HepG2 (cell line): ENCODE data around the gene PPA2. TPM values are rescaled to one million over a fixed set of nuclear protein-coding genes. Genes with fewer than 3 reads are reported as not detected.

Experiments
- ATAC-seq: fragments of 200-7000 bp; cut with Tn5 transposase; 3 replicates; pipeline ENCODE4 v1.9.1; 2020; ENCODE audit warnings: mild to moderate bottlenecking, moderate library complexity
- BruUV-seq: library from RNA; stranded (reverse); fragments of 400-500 nt; replicated peaks from 2 replicates; lab custom pipeline; 2021; lab: Mats Ljungman, UMichigan
- CTCF ChIA-PET: fragments of 300-600 bp; formaldehyde crosslinking; extraction: SDS; loops from one replicate; lab custom pipeline; 2021; ENCODE audit warnings: low total read pairs, inconsistent platforms, low intra/inter-chr PET ratio; lab: Yijun Ruan, JAX
- POLR2A ChIA-PET: fragments of 350-600 bp; sonication (Branson Sonifier 250); formaldehyde crosslinking; loops from one replicate; lab custom pipeline; 2020; ENCODE audit warnings: antibody characterized with exemption, inconsistent platforms; lab: Yijun Ruan, JAX
- DNase-seq: peaks from one replicate; pipeline ENCODE4 v3.0.0-alpha.2; 2015; ENCODE audit warnings: low spot score
- FAIRE-seq: peaks from 3 replicates; lab custom pipeline; 2011; peaks lifted over from hg19 to GRCh38; lab: Jason Lieb, UNC
- H2AFZ ChIP-seq: one replicate; pipeline ENCODE4 v1.6.1; 2011; ENCODE audit warnings: low read length, inconsistent platforms
- H3K27ac ChIP-seq: fragments of 300-600 bp; 3 replicates; pipeline ENCODE4 v1.8.0; 2011; ENCODE audit warnings: mixed run types, mild to moderate bottlenecking, mixed read lengths, low read length, inconsistent platforms; ENCODE audit not compliant: insufficient read depth; ENCODE audit errors: extremely low read length
- H3K27me3 ChIP-seq, 2 experiments: fragments of 200-600 bp in 1 of 2; 2 replicates in 1 of 2; 3 replicates in 1 of 2; pipeline versions ENCODE4 v1.6.0 to v1.8.0; 2011; ENCODE audit warnings: low read length in 2 of 2, mild to moderate bottlenecking in 2 of 2, moderate library complexity in 2 of 2, inconsistent platforms in 1 of 2; ENCODE audit not compliant: insufficient read depth in 2 of 2, control insufficient read depth in 1 of 2
- H3K36me3 ChIP-seq, 2 experiments: fragments of 200-600 bp in 1 of 2; replicated peaks in 1 of 2; 2 replicates in 1 of 2; 3 replicates in 1 of 2; pipeline versions ENCODE4 v1.5.1 to v1.8.0; 2011; ENCODE audit warnings: low read length in 2 of 2, inconsistent platforms in 1 of 2; ENCODE audit not compliant: insufficient read depth in 2 of 2, control insufficient read depth in 1 of 2
- H3K4me1 ChIP-seq: 2 replicates; pipeline ENCODE4 v1.5.1; 2012; ENCODE audit warnings: low read length, inconsistent platforms; ENCODE audit not compliant: insufficient read depth
- H3K4me2 ChIP-seq: 2 replicates; pipeline ENCODE4 v1.6.0; 2011; ENCODE audit warnings: low read depth, low read length, inconsistent platforms
- H3K4me3 ChIP-seq, 3 experiments: fragments of 200-600 bp in 1 of 3; sonication (generic), shearing (Covaris generic) in 1 of 3; replicated peaks in 1 of 3; 2 replicates each; pipeline ENCODE4 v1.5.1; 2011 to 2016; ENCODE audit warnings: low read length in 3 of 3, inconsistent platforms in 2 of 3, low read depth in 2 of 3, mild to moderate bottlenecking in 2 of 3, control low read depth in 1 of 3, mixed read lengths in 1 of 3; ENCODE audit not compliant: insufficient read depth in 1 of 3
- H3K79me2 ChIP-seq: one replicate; pipeline ENCODE4 v1.6.1; 2011; ENCODE audit warnings: low read length, inconsistent platforms; ENCODE audit not compliant: insufficient read depth
- H3K9ac ChIP-seq: 2 replicates; pipeline ENCODE4 v1.6.0; 2011; ENCODE audit warnings: mild to moderate bottlenecking, low read depth, low read length, inconsistent platforms; ENCODE audit not compliant: insufficient read depth
- H3K9me3 ChIP-seq: 2 replicates; pipeline ENCODE4 v1.5.1; 2012; ENCODE audit warnings: mild to moderate bottlenecking, low read length
- H4K20me1 ChIP-seq: 2 replicates; pipeline ENCODE4 v1.6.0; 2011; ENCODE audit warnings: inconsistent platforms, mild to moderate bottlenecking, low read length, moderate library complexity; ENCODE audit not compliant: insufficient read depth
- ESRRA ChIP-seq: sonication (generic); formaldehyde crosslinking; IDR thresholded peaks from 2 replicates; pipeline ENCODE4 v1.5.1; 2020; ENCODE audit warnings: mild to moderate bottlenecking, low read depth, missing genetic modification reagents
- RFX5 ChIP-seq: IDR thresholded peaks from 2 replicates; pipeline ENCODE4 v1.6.1; 2011; ENCODE audit warnings: low read depth, low read length, improper control_type of control experiment
- SALL2 ChIP-seq: sonication (generic); formaldehyde crosslinking; IDR thresholded peaks from 2 replicates; pipeline ENCODE4 v1.8.1; 2023; ENCODE audit warnings: mild to moderate bottlenecking, missing genetic modification reagents, inconsistent platforms
- SUZ12 ChIP-seq: fragments of 150-350 bp; IDR thresholded peaks from 2 replicates; pipeline ENCODE4 v1.6.1; 2014; ENCODE audit warnings: low read depth, low read length
- XRCC5 ChIP-seq: fragments of 200-400 bp; formaldehyde crosslinking; optimal IDR thresholded peaks from 2 replicates; pipeline ENCODE3; 2017; ENCODE audit warnings: mild to moderate bottlenecking, low read length
- ZNF501 ChIP-seq: sonication (generic); formaldehyde crosslinking; IDR thresholded peaks from 2 replicates; pipeline ENCODE4 v1.5.1; 2020; ENCODE audit warnings: mild to moderate bottlenecking, moderate library complexity, missing genetic modification reagents
- ZNF614 ChIP-seq: IDR thresholded peaks from 2 replicates; pipeline ENCODE4 v1.6.1; 2018; ENCODE audit warnings: missing biosample characterization, missing genetic modification reagents, inconsistent platforms, borderline replicate concordance
- WGBS: methylation state at CpG from one replicate; pipeline ENCODE4 v1.1.6; 2017; ENCODE audit warnings: low lambda C conversion rate; 5-methylcytosine and 5-hydroxymethylcytosine counted together
- in situ Hi-C: cut with HindIII; loops from 2 replicates; pipeline ENCODE4 v1.10.0; 2017; ENCODE audit warnings: low pct_unique_long_range_greater_than_20kb; ENCODE audit not compliant: extremely low pct_ligation_motif_present
- intact Hi-C: fragments of 100-400 bp; cut with micrococcal nuclease; formaldehyde crosslinking; loops from one replicate; pipeline ENCODE4 v1.10.0; 2022; ENCODE audit not compliant: unreplicated experiment
- polyA plus RNA-seq, 8 experiments: library from polyadenylated mRNA; depleted of rRNA in 3 of 8; stranded (reverse) in 7 of 8; unstranded in 1 of 8; fragments of >200 nt; fragmentation: Illumina TruSeq in 4 of 8; extraction: Trizol in 4 of 8; gene quantifications; 2 replicates each; pipeline versions ENCODE4 v1.2.1 to v1.2.3, GENCODE V29; 2011 to 2016; ENCODE audit warnings: low read depth in 4 of 8, missing spikeins in 1 of 8, mixed read lengths in 1 of 8; ENCODE audit not compliant: insufficient read depth in 1 of 8
- total RNA-seq, 5 experiments: library from RNA; depleted of rRNA; stranded (reverse); fragments of >200 nt; fragmentation: Illumina TruSeq; extraction: Trizol; gene quantifications; 2 replicates each; pipeline ENCODE4 v1.2.3, GENCODE V29; 2016; ENCODE audit warnings: low read depth in 1 of 5
- TF ChIP-seq, protein P1 (sequence below): sonication (generic); formaldehyde crosslinking; IDR thresholded peaks from 2 replicates; pipeline ENCODE4 v1.4.0; 2020; ENCODE audit warnings: missing genetic modification reagents
- TF ChIP-seq, protein P2 (sequence below): sonication (generic); formaldehyde crosslinking; IDR thresholded peaks from 2 replicates; pipeline ENCODE4 v1.5.0; 2020; ENCODE audit warnings: missing genetic modification reagents, mild to moderate bottlenecking, borderline replicate concordance

Gene PPA2
- total and polyA plus RNA-seq, 2 of the 13 experiments (the other 11 are each of a cell fraction or from before 2014, with no cell fraction given) = 44.2 to 70.6 TPM

DNA sequence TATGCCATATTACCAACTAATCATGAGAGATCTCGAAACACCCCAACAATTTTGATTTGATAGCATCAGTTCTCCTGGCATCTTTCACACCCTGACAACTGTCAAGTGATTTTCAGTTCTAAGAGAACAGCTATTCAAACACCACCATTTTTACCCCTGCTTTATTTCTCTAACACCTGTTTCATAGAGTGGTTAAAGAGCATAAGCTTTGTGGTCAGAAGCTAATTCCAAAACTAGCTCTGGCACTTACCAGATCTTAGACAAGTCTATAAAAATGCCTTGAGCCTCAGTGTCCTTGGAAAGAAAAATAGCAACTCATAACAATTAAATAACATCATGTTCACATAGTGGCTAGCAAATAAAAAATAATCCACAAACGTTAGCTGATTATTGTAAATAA, 17.9 kb downstream of the PPA2 start:
- DNase-seq = no peak
- Histone ChIP-seq H2AFZ (no peak overlapping the region), H4K20me1 (no peaks in the 10 kb centered on the region), H3K9ac (no peak overlapping the region), H3K79me2 (no peaks in the 10 kb centered on the region)
- intact Hi-C loops = no loop called here
- POLR2A ChIA-PET = no interaction called here
- TF ChIP-seq ZNF614 (CRISPR knock-in tag) (no peak), ZNF501 (CRISPR knock-in tag) (no peak), ESRRA (CRISPR knock-in tag) (no peak), RFX5 (no peak), SALL2 (no peak), SUZ12 (no peak), XRCC5 (no peak)
- TF ChIP-seq, protein P1, sequence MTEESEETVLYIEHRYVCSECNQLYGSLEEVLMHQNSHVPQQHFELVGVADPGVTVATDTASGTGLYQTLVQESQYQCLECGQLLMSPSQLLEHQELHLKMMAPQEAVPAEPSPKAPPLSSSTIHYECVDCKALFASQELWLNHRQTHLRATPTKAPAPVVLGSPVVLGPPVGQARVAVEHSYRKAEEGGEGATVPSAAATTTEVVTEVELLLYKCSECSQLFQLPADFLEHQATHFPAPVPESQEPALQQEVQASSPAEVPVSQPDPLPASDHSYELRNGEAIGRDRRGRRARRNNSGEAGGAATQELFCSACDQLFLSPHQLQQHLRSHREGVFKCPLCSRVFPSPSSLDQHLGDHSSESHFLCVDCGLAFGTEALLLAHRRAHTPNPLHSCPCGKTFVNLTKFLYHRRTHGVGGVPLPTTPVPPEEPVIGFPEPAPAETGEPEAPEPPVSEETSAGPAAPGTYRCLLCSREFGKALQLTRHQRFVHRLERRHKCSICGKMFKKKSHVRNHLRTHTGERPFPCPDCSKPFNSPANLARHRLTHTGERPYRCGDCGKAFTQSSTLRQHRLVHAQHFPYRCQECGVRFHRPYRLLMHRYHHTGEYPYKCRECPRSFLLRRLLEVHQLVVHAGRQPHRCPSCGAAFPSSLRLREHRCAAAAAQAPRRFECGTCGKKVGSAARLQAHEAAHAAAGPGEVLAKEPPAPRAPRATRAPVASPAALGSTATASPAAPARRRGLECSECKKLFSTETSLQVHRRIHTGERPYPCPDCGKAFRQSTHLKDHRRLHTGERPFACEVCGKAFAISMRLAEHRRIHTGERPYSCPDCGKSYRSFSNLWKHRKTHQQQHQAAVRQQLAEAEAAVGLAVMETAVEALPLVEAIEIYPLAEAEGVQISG (CRISPR knock-in tag) = no peak
- TF ChIP-seq, protein P2, sequence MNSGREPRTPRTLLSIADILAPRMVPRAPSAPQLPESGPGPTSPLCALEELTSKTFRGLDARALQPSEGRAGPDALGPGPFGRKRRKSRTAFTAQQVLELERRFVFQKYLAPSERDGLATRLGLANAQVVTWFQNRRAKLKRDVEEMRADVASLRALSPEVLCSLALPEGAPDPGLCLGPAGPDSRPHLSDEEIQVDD (CRISPR knock-in tag) = no peak
- TF ChIP-seq, all 625 proteins: peak for 0
- FAIRE-seq = no peak
- no TSS peak for BruUV-seq
- no peaks in the 10 kb centered on the region for H3K4me1 ChIP-seq
- WGBS = 98% methylated on average over 2 of the region's 2 CpGs
- H3K4me2 ChIP-seq = no peak overlapping the region
- no peaks in the 10 kb centered on the region for H3K36me3 ChIP-seq
- H3K27ac ChIP-seq = no peak overlapping the region
- CTCF ChIA-PET = no interaction called here
- in situ Hi-C loops = loop anchor here (25.0 kb wide), 1 partner anchor 544 kb away; no protein-coding TSS in a partner anchor
- no peak overlapping the region for H3K4me3 ChIP-seq
- no peak for ATAC-seq
- no peaks in the 10 kb centered on the region for H3K9me3 ChIP-seq
- H3K27me3 ChIP-seq = no peaks in the 10 kb centered on the region; a peak in 1 of 5 replicates
